Endothelial cell of umbilical vein (primary cell): Measurements from ENCODE around the gene OTOGL. TPM values are rescaled to one million over a fixed set of nuclear protein-coding genes. Genes with fewer than 3 reads are reported as not detected.

Source experiments
- BruUV-seq: library from RNA; stranded (reverse); fragments of 400-500 nt; replicated peaks from 2 replicates; lab custom pipeline; 2021; lab: Mats Ljungman, UMichigan
- CTCF ChIA-PET: fragments of 300-600, 350-600 bp; sonication (Branson Sonifier 250); formaldehyde crosslinking; loops from one replicate; lab custom pipeline; 2021; ENCODE audit warnings: antibody characterized with exemption, inconsistent platforms; lab: Charles Lee
- POLR2A ChIA-PET: fragments of 300-600, 350-600 bp; sonication (Branson Sonifier 250); formaldehyde crosslinking; loops from one replicate; lab custom pipeline; 2021; ENCODE audit warnings: antibody characterized with exemption, inconsistent platforms; lab: Charles Lee
- DNase-seq: peaks from one replicate; pipeline ENCODE4 v3.0.0-alpha.2; 2011; ENCODE audit warnings: low read depth, low spot score
- FAIRE-seq: peaks from 2 replicates; lab custom pipeline; 2011; peaks lifted over from hg19 to GRCh38; lab: Jason Lieb, UNC
- H2AFZ ChIP-seq: 2 replicates; pipeline ENCODE4 v1.6.0; 2012; ENCODE audit warnings: low read depth, low read length, control low read depth, inconsistent platforms
- H3K27ac ChIP-seq: 2 replicates; pipeline ENCODE4 v1.5.1; 2011; ENCODE audit warnings: low read depth, mild to moderate bottlenecking, control low read depth, low read length, moderate library complexity; ENCODE audit not compliant: insufficient read depth
- H3K27me3 ChIP-seq, 2 experiments: 2 replicates each; pipeline versions ENCODE4 v1.6.0 to v1.6.1; 2011; ENCODE audit warnings: low read length in 2 of 2, mixed read lengths in 1 of 2; ENCODE audit not compliant: control insufficient read depth in 2 of 2, insufficient read depth in 2 of 2
- H3K36me3 ChIP-seq, 2 experiments: 2 replicates in 1 of 2; 3 replicates in 1 of 2; pipeline ENCODE4 v1.5.1; 2011; ENCODE audit warnings: low read length in 2 of 2, mild to moderate bottlenecking in 1 of 2, moderate library complexity in 1 of 2; ENCODE audit not compliant: control insufficient read depth in 2 of 2, insufficient read depth in 2 of 2; ENCODE audit errors: extremely low read depth in 1 of 2
- H3K4me1 ChIP-seq: 3 replicates; pipeline ENCODE4 v1.5.1; 2011; ENCODE audit warnings: mild to moderate bottlenecking, low read length; ENCODE audit not compliant: control insufficient read depth, insufficient read depth; ENCODE audit errors: extremely low read depth
- H3K4me2 ChIP-seq: 2 replicates; pipeline ENCODE4 v1.6.1; 2011; ENCODE audit warnings: low read length, control low read depth, mixed read lengths; ENCODE audit not compliant: insufficient read depth
- H3K4me3 ChIP-seq, 3 experiments: fragments of 200-600 bp in 1 of 3; sonication (generic), shearing (Covaris generic) in 1 of 3; replicated peaks in 1 of 3; 2 replicates each; pipeline ENCODE4 v1.5.1; 2011 to 2016; ENCODE audit warnings: control low read depth in 3 of 3, low read length in 3 of 3, mild to moderate bottlenecking in 2 of 3, inconsistent platforms in 1 of 3, low read depth in 1 of 3, moderate library complexity in 1 of 3; ENCODE audit not compliant: insufficient read depth in 1 of 3
- H3K79me2 ChIP-seq: 2 replicates; pipeline ENCODE4 v1.6.0; 2012; ENCODE audit warnings: low read length, inconsistent platforms; ENCODE audit not compliant: control insufficient read depth, insufficient read depth
- H3K9ac ChIP-seq: replicated peaks from 2 replicates; pipeline ENCODE3; 2011; ENCODE audit warnings: low read length, control low read depth; ENCODE audit not compliant: insufficient read depth; ENCODE audit errors: extremely low read depth
- H3K9me1 ChIP-seq: replicated peaks from 3 replicates; pipeline ENCODE4 v1.6.0; 2011; ENCODE audit warnings: mild to moderate bottlenecking, low read length; ENCODE audit not compliant: control insufficient read depth, insufficient read depth; ENCODE audit errors: extremely low read depth
- H3K9me3 ChIP-seq: replicated peaks from 2 replicates; pipeline ENCODE4 v1.5.1; 2012; ENCODE audit warnings: low read length, inconsistent platforms; ENCODE audit not compliant: control insufficient read depth, insufficient read depth
- H4K20me1 ChIP-seq: replicated peaks from 2 replicates; pipeline ENCODE3; 2011; ENCODE audit warnings: mild to moderate bottlenecking, low read length; ENCODE audit not compliant: control insufficient read depth, insufficient read depth; ENCODE audit errors: extremely low read depth
- CTCF ChIP-seq, 2 donors: IDR thresholded peaks; 1 replicate in 1 of 2; 2 replicates in 1 of 2; pipeline ENCODE4 v1.5.1; 2011; ENCODE audit warnings: low read length in 2 of 2, mild to moderate bottlenecking in 2 of 2, moderate library complexity in 2 of 2, control low read depth in 1 of 2, inconsistent platforms in 1 of 2, low read depth in 1 of 2; ENCODE audit not compliant: insufficient read depth in 1 of 2; ENCODE audit errors: extremely low read depth in 1 of 2
- EZH2 ChIP-seq: IDR thresholded peaks from 2 replicates; pipeline ENCODE4 v1.6.1; 2012; ENCODE audit warnings: borderline replicate concordance, low read depth, mild to moderate bottlenecking, moderate library complexity, low read length, inconsistent platforms; ENCODE audit not compliant: severe bottlenecking
- MAX ChIP-seq: IDR thresholded peaks from 2 replicates; pipeline ENCODE4 v1.6.1; 2011; ENCODE audit not compliant: insufficient read depth, insufficient read length
- MYC ChIP-seq: IDR thresholded peaks from one replicate; pipeline ENCODE4 v1.6.1; 2011; ENCODE audit warnings: mild to moderate bottlenecking, low read depth, low read length
- POLR2A ChIP-seq: IDR thresholded peaks from 2 replicates; pipeline ENCODE4 v1.6.1; 2012; ENCODE audit warnings: low read depth, mild to moderate bottlenecking, control low read depth, low read length
- dilution Hi-C: fragments of 300-500 bp; cut with MboI; formaldehyde crosslinking; loops from one replicate; pipeline ENCODE4 v1.15.0; 2019; ENCODE audit warnings: low sequenced_read_pairs; ENCODE audit not compliant: extremely low pct_ligation_motif_present
- intact Hi-C: fragments of 100-400 bp; cut with micrococcal nuclease; formaldehyde crosslinking; loops from one replicate; pipeline ENCODE4 v1.10.0; 2022
- polyA plus RNA-seq, 4 experiments: library from polyadenylated mRNA; depleted of rRNA in 3 of 4; stranded (reverse) in 3 of 4; unstranded in 1 of 4; fragments of >200 nt; gene quantifications; 2 replicates each; pipeline versions ENCODE4 v1.2.1 to v1.2.3, GENCODE V29; 2011 to 2012; ENCODE audit warnings: missing spikeins in 1 of 4
- total RNA-seq: library from RNA; stranded (reverse); gene quantifications from 2 replicates; pipeline ENCODE4 v1.2.3, GENCODE V29; 2021

The OTOGL gene
- total and polyA plus RNA-seq, 2 donors (not counting 3 experiments of a cell fraction or from before 2014, with no cell fraction given), result 1.4 to 2.0 TPM

DNA sequence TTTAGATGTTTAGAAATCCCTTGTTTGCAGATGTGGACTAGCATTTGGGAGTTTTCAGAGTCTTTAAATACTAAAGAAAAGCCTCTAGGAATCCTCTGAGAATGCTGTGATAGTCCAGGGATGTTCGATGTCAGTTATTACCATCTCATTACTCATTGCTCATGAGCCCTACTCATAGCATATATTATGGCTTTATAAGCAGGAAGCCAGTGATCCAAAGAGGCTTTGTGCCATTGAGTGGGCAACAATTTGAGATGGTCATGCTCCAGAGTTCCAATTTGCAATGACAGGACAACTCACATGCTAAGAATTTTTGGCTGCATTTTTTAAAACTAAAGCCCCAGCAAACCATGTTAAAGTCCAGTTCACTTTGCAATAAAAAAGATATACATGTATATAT lies 163.0 kb downstream of the OTOGL start:
- no TSS peak for BruUV-seq
- DNase-seq (no peak), FAIRE-seq (no peak)
- H3K27me3 ChIP-seq, result no peaks in the 10 kb centered on the region
- H3K79me2 ChIP-seq, result no peaks in the 10 kb centered on the region
- intact Hi-C loops (no loop called here), dilution Hi-C loops (no loop called here)
- no peak for TF ChIP-seq POLR2A
- H3K4me1 ChIP-seq, result no peaks in the 10 kb centered on the region
- H2AFZ ChIP-seq, result no peak overlapping the region
- no peak overlapping the region for H3K4me3 ChIP-seq
- POLR2A ChIA-PET, result no interaction called here
- H3K9me3 ChIP-seq, result no peaks in the 10 kb centered on the region
- no peak overlapping the region for H3K27ac ChIP-seq
- CTCF ChIA-PET, result interaction anchor here (1.0 to 5.4 kb wide), 2 partner anchors 67 to 68 kb away, joined by 4 to 67 read pairs; no protein-coding TSS in a partner anchor
- no peak overlapping the region for H3K9ac ChIP-seq
- no peak overlapping the region for H3K4me2 ChIP-seq
- H3K36me3 ChIP-seq, result no peaks in the 10 kb centered on the region
- H3K9me1 ChIP-seq, result no peaks in the 10 kb centered on the region
- H4K20me1 ChIP-seq, result no peaks in the 10 kb centered on the region

- CTCF ChIA-PET, result interaction anchor here (5.4 kb wide), 1 partner anchor 68 kb away, joined by 67 read pairs; no protein-coding TSS in a partner anchor
- Histone ChIP-seq H3K27ac (no peak overlapping the region), H3K4me2 (no peak overlapping the region)
These were observed 163.4 kb downstream of the OTOGL start for GRCh38 chr12:80262771-80263170.

More at GRCh38 chr12:80262771-80263170, 163.4 kb downstream of the OTOGL start:
- no TSS peak for BruUV-seq
- Histone ChIP-seq H3K9ac (no peak overlapping the region), H3K9me1 (no peaks in the 10 kb centered on the region), H3K79me2 (no peaks in the 10 kb centered on the region), H3K36me3 (no peaks in the 10 kb centered on the region), H3K4me1 (no peaks in the 10 kb centered on the region), H3K4me3 (no peak overlapping the region), H2AFZ (no peak overlapping the region), H4K20me1 (no peaks in the 10 kb centered on the region), H3K9me3 (no peaks in the 10 kb centered on the region), H3K27me3 (no peaks in the 10 kb centered on the region)
- TF ChIP-seq MAX, result no peak
- TF ChIP-seq MYC, result no peak
- no peak for TF ChIP-seq EZH2
- no peak for TF ChIP-seq CTCF (IDR thresholded peaks at IDR 0.05; ENCODE audit: extremely low read depth in 1 of 2, insufficient read depth in 1 of 2, low read depth in 1 of 2, low read length in 2 of 2)
- TF ChIP-seq POLR2A, result no peak
- intact Hi-C loops (no loop called here), dilution Hi-C loops (no loop called here)
- FAIRE-seq (no peak), DNase-seq (no peak)
- POLR2A ChIA-PET, result no interaction called here
